GM21529 (cell line): ENCODE measurements around the gene COL4A1.

Experiments
- ATAC-seq: cut with Tn5 transposase; IDR thresholded peaks from one replicate; pipeline ENCODE4 v1.9.1; 2021; ENCODE audit not compliant: unreplicated experiment

COL4A1 gene

GRCh38 chr13:110173247-110173818 lies 133.6 kb downstream of the COL4A1 start:
- ATAC-seq, result no peak

GRCh38 chr13:110170882-110171281 lies 136.1 kb downstream of the COL4A1 start:
- no peak for ATAC-seq

DNA sequence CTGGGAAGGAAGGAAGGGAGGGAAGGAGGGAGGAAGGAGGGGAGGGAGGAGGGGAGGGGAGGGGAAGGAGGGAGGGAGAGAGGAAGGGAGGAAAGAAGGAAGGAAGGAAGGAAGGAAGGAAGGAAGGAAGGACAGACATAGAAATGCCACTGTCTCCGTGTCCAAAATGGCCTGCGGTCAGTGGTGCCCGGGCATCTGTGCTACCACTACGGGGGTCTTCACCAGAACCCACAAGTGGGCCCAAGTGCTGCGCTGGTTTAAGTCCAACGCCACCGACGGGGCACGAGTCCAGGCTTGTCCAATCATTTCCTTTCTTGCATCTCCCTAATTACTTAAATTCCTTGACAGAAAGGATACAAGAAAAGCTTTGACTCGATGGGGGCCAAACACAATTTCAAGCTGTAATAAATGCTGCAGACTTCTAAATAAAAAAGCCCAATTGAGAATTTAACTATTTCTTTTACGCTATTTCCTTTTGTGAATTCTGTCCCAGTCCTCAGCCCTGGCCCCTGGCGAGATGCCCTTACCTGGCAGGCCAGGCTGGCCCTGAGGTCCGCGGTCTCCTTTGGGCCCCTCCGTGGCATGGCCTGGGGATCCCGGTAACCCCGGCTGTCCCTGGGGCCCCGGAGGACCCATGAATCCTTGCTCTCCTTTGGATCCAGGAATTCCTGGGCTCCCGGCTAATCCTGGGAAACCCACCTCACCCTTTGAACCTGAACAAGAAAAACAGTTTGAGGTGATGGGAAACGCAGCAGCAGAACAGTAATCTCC lies 136.8 kb downstream of the COL4A1 start:
- ATAC-seq, result no peak

DNA sequence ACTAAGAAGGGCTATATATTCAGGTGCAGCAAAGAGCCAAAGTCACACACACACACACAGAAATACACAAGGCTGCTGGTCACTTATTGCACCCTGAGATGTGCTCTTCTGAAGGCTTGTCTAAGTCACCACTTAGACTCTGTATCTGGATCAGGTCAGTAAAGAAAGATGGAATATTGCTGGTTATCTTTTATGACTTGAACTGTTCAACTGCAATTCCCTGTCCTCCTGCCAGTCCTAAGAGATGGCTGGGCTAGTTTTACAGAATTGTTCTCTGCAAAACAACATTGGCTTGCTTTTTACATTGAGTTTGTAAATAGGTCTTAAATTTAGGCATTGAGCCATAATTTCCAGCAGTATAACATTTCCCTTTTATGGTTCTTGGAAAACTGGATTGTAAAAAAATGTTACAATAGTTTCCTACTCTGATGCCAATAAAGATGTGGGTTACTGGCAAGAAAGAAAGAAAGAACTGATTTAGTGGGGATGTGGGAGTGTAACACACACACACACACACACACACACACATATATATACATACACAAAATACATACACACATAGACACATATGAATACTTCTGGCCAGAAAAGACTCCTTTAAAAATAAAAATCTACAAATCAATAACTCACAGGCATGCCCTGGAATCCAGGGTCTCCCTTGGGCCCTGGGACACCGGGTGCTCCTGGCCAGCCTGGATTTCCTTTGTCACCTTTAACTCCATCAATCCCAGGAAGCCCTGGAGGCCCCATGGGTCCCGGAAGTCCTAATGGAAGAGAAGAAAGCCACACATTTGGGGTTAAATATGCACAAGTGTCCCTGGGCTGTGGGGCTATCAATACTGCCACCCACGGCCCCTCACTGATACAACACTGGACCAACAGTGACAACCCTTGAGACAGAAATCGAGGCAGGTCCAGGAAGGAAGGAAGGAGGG lies 137.7 kb downstream of the COL4A1 start:
- ATAC-seq, result no peak

DNA sequence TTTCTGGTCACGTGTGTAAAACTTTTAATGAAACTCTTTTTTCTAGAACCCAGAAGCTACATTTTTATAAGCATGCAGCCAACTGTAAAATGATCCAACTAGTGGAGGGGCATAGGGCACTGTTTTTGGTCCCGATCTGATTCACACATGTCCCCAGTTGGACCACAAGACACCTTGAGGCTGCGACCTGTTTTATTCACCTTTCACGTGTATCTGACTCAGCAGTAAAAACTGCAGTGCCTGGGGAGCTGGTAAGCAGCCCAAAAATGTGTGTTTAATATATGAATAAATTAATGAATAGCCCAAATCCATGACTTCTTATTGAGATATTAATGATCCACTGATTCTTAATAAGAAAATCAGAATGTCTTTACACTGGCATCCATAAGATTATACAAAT lies 140.4 kb downstream of the COL4A1 start:
- no peak for ATAC-seq

GRCh38 chr13:110164706-110165105 lies 142.3 kb downstream of the COL4A1 start:
- no peak for ATAC-seq

DNA sequence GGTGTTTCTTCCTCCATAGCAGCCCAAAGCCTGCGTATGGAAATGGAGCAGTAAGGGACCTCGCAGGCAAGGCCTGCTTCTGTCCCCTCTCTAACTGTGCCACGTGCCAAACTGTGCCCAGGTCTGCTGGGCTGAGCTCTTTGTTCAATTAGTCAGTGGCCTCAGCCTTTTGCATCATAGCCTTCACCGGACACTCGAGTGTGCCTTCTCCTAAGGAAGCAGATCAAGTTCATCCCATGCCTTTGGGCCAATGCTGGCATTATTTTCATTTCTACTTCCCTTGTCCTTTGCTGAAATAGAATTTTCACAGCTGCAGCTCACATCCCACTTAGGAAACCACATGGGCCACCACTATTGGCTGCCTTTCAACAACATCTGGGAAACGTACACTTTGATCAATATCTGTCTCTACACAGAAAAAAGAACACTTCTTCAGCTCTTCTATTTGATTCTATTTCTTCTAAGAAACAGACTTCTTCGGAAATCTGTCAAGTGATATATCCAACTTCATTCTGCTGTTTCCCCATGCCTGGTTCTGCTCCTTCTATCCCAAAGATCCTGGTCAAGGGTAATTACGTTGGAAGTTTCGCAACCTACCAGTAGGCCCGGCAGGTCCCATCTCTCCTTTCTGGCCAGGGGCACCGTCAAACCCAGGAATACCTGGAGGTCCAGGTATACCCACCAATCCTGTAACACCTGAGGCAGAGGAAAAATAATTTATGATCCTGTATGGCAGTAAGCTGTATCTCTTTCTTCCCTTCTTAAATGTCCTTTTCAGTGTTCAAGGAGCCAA lies 143.9 kb downstream of the COL4A1 start:
- no peak for ATAC-seq

DNA sequence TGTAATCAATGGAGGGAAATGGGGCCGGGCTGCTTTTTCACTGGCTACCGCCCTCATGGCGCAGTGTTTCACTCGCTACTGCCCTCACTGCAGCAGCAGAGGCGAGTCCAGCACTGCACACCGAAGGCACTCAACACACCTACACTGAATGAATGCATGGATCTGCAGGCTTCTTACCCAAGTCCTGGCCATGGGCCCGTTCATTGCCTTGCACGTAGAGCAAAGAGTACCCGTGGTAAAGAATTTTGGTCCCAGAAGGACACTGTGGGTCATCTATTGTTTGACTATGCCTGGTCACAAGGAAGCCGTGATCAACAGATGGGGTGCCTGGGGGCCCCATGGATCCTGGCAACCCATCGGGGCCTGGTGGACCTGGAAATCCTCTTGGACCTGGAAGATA lies 144.9 kb downstream of the COL4A1 start:
- no peak for ATAC-seq

DNA sequence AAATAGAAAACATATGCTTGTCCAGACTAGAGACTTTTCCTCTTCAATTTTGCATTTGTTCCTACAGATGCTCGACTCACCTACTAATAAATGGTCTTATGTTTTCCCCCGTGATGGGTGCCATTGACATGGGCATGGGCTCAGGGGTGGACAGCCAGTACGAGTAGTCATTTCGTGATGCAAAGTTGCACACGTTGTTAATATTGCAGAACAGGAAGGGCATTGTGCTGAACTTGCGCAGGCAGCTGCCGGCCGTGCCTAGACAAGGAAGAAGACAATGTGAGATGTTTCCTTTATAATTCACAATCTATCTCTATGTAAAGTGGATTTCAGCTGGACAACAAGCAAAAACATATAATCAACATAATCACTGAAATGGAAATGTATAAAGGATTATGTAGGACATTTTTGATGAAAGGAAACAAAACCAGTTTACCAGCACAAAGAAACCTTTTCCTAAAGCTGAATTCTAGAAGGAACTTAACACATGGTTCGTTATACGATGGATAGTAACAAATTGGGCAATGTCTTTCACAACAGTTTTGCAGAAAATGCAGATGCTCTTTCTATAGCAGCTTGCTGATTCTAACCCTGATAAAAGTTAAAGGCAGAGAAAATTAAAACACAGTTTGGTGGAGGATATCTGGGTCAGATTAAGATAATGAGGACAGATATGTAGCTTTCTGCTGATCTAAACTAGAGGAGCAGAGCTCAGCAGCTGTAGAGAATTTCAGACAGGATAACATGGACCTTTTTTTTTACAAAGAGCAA lies 145.7 kb downstream of the COL4A1 start:
- ATAC-seq, result no peak

GRCh38 chr13:110158226-110158625 lies 148.7 kb downstream of the COL4A1 start:
- ATAC-seq, result no peak

DNA sequence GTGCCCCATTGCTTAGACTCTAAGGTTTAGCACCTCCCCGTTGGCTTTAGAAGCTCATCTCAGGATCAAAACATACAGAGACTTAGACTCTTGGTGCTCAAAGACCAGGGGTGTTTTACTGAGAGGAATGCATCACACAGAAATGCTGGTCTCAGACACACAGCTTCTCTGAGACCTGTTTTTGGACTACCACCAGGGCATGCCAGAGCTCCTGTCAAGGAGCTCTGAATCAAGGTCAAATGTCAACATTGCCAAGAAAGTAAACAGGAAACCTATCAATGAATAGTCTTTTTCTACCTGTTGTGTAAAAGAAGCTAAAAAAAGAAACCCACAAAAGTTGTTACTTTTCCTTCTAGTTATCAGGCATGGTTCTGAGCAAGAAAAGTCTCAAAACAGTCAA lies 149.2 kb downstream of the COL4A1 start:
- no peak for ATAC-seq

- ATAC-seq, result no peak
Measured at GRCh38 chr13:110156301-110157049, 150.5 kb downstream of the COL4A1 start.

- no peak for ATAC-seq
Measured at GRCh38 chr13:110155072-110155471, 151.9 kb downstream of the COL4A1 start.

DNA sequence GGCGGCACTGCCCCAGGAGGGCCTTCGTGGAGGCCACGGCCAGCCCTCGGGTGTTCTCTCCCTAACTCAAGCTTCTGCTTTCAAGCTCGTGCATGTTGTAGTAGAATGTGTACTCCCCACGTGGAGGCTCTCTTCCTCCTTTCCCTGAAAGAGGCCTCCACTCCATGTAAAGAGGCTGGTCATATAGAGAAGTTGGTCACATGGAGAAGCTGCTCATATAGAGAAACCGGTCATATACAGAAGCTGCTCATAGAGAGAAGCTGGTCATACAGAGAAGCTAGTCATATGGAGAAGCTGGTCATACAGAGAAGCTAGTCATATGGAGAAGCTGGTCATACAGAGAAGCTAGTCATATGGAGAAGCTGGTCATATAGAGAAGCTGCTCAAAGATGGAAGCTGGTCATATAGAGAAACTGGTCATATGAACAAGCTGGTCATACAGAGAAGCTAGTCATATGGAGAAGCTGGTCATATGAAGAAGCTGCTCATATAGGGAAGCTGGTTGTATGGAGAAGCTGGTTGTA lies 152.5 kb downstream of the COL4A1 start:
- ATAC-seq, result no peak

GRCh38 chr13:110152351-110152750 lies 154.6 kb downstream of the COL4A1 start:
- ATAC-seq, result no peak

DNA sequence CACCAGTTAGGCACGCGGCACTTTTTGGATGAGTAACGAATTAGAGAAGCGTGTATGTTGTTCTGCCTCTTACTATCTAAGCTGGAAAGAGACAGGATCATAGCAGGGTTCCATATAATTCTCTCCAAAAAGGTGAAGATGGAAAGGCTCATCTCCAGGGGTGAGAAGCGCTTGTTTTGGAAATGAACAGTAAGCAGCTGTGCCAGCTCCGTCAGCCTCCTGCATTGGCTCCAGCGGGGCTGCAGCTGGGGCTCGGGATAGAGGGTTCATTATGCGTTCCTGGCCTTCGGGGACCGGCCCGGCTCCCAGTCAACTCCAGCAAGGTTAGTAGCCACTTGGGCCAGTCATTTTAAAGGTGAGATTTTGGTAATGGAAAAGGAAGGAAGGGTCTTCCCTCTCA lies 155.5 kb downstream of the COL4A1 start:
- ATAC-seq, result no peak

DNA sequence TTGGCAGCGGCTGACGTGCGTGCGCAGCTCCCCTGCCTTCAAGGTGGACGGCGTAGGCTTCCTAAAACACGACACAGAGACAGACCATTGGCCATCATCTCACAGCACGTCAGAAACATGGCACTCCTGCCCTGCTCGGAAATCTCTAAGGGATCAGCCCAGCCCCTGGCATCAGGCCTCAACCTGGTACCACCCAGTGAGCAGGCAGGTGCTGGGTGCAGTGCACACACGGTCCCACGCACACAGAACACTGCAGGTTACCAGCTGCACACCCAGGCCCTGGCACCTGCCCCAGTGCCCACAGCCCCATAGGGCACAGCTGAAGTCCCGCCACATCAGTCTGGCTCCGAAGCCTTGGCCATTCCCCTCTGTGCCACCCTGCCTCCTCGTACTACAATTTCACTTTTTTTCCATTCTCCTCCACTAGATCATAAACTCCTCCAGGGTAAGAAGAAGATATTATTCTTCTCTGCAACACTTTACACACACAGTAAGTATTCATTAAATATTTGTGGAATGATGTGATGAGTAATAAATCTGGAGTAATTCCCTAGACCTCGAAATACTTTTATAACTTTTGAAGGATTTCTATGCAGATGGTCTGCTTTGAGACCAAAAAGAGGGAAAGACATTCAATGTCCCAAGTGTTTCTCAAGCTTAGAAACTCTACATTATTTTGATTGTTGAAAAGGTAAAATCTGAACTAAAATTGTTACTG lies 156.4 kb downstream of the COL4A1 start:
- ATAC-seq, result no peak

- ATAC-seq, result no peak
Measured at GRCh38 chr13:110149036-110149435, 157.9 kb downstream of the COL4A1 start.

DNA sequence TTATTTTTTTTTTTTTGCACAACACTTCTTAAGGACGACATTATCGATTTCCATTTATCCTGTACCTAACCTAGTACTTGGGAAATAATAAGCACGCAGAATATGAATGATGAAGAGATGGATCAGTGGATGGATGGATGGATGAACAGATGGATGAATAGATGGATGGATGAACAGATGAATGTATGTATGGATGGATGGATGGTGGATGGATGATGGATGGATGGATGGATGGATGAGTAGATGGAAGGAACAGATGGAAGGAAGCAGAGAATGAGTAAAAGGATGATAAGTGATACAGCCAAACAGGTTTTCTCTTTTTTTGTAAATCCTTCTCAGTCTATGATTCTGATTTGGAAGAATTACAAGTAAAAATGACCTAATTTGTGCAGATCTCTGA lies 166.9 kb downstream of the COL4A1 start:
- no peak for ATAC-seq
